ENCODE measurements around the gene PRKCD.

The PRKCD gene

GRCh38 chr3:53132347-53132746, 28.7 kb upstream of the PRKCD start:
- no peak for DNase-seq (ENCODE audit: low read depth)
- TF ChIP-seq MAX (IDR thresholded peaks at IDR 0.05; ENCODE audit: low read depth, low read length) (no peak), MYC (IDR thresholded peaks at IDR 0.05; ENCODE audit: low read depth, low read length) (no peak), POLR2A (IDR thresholded peaks at IDR 0.05; ENCODE audit: extremely low read depth, insufficient read length) (no peak), CTCF (IDR thresholded peaks at IDR 0.05; ENCODE audit: low read depth, low read length) (no peak)
- no peak overlapping the region for H3K4me3 ChIP-seq (ENCODE audit: low read depth, low read length)

GRCh38 chr3:53134631-53135232, 26.3 kb upstream of the PRKCD start:
- TF ChIP-seq CTCF (IDR thresholded peaks at IDR 0.05; ENCODE audit: low read depth, low read length): peak; percentile 81
- TF ChIP-seq POLR2A (IDR thresholded peaks at IDR 0.05; ENCODE audit: extremely low read depth, insufficient read length): no peak
- peak; percentile 84 for DNase-seq (ENCODE audit: low read depth)
- H3K4me3 ChIP-seq (ENCODE audit: low read depth, low read length): no peak overlapping the region

- H3K4me3 ChIP-seq (ENCODE audit: low read depth, low read length): no peak overlapping the region
- TF ChIP-seq POLR2A (IDR thresholded peaks at IDR 0.05; ENCODE audit: extremely low read depth, insufficient read length) (no peak), MYC (IDR thresholded peaks at IDR 0.05; ENCODE audit: low read depth, low read length) (no peak), CTCF (IDR thresholded peaks at IDR 0.05; ENCODE audit: low read depth, low read length) (no peak), MAX (IDR thresholded peaks at IDR 0.05; ENCODE audit: low read depth, low read length) (no peak)
- DNase-seq (ENCODE audit: low read depth): no peak
Observed at GRCh38 chr3:53137221-53137620, 23.8 kb upstream of the PRKCD start.

- 0 out of 2 replicates have a peak, but pooled peaks have one; percentile 15 for TF ChIP-seq MYC (IDR thresholded peaks at IDR 0.05; ENCODE audit: low read depth, low read length)
- no peak for TF ChIP-seq CTCF (IDR thresholded peaks at IDR 0.05; ENCODE audit: low read depth, low read length)
- no peak for TF ChIP-seq MAX (IDR thresholded peaks at IDR 0.05; ENCODE audit: low read depth, low read length)
- no peak for TF ChIP-seq POLR2A (IDR thresholded peaks at IDR 0.05; ENCODE audit: extremely low read depth, insufficient read length)
- DNase-seq (ENCODE audit: low read depth): peak; percentile 37
- no peak overlapping the region for H3K4me3 ChIP-seq (ENCODE audit: low read depth, low read length)
Observed at GRCh38 chr3:53137835-53138446, 23.1 kb upstream of the PRKCD start.

GRCh38 chr3:53139906-53140846, 20.8 kb upstream of the PRKCD start:
- TF ChIP-seq CTCF (IDR thresholded peaks at IDR 0.05; ENCODE audit: low read depth, low read length) (no peak), MAX (IDR thresholded peaks at IDR 0.05; ENCODE audit: low read depth, low read length) (no peak), MYC (IDR thresholded peaks at IDR 0.05; ENCODE audit: low read depth, low read length) (no peak), POLR2A (IDR thresholded peaks at IDR 0.05; ENCODE audit: extremely low read depth, insufficient read length) (no peak)
- H3K4me3 ChIP-seq (ENCODE audit: low read depth, low read length): no peak overlapping the region
- no peak for DNase-seq (ENCODE audit: low read depth)

All from NB4 (cell line).